GM19397 (cell line): ENCODE measurements around the gene GID8.
A peak's percentile ranks its signal among the peaks of the same experiment; 100 is the strongest.

Source experiments
- ATAC-seq: cut with Tn5 transposase; IDR thresholded peaks from one replicate; pipeline ENCODE4 v1.9.1; 2021; ENCODE audit warnings: mild to moderate bottlenecking, moderate library complexity; ENCODE audit not compliant: unreplicated experiment

The GID8 gene

GRCh38 chr20:62938105-62938888 is at the start of gene GID8:
TSS of gene GID8 (plus strand) at chr20:62938147. CDS start at chr20:62941503, 3,356 bp downstream.
- ATAC-seq, result peak; percentile 40

DNA sequence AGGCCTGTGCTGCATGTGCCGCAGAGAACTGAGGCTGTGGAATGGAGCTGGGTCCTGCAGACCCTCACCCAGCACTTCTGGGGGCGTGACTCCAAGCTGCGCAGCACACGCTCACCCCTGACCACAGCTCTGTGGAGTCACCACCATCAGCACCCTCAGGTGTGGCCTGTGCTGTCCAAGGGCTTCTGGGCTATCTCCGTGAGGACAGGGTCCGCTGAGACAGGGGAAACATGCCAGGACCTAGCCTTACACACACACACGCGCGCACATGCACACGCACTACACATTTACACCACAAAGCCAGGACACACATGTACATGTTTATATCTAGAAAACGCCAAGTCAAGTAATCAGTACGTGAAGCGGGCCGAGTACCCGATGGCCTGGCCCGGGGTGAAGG is 49.5 kb upstream of the GID8 start:
- no peak for ATAC-seq

- ATAC-seq, result no peak
Measured at GRCh38 chr20:62888910-62889309, 49.0 kb upstream of the GID8 start.

- no peak for ATAC-seq
Measured at GRCh38 chr20:62889411-62889810, 48.5 kb upstream of the GID8 start.

DNA sequence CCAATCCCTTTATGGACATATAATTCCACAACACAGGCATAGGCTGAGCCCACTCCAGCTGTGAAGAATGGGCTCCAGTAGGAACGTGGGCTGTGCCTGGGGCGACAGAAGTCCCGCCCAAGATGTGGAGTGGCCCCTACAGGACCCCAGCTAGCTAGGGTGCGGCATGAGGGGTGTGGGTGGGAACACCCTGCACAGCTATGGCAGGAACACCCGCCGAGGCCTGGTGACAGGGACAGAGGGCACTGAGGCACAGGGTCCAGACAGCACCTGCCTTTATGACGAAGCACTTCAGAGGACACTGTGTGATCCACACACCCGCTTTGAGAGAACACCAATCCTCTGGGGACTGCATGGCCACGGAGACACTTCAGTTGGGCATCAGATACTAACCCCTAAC is 48.1 kb upstream of the GID8 start:
- ATAC-seq, result no peak

GRCh38 chr20:62890444-62890843 is 47.5 kb upstream of the GID8 start:
- ATAC-seq, result no peak

- ATAC-seq, result no peak
Measured at GRCh38 chr20:62891111-62891510, 46.8 kb upstream of the GID8 start.

DNA sequence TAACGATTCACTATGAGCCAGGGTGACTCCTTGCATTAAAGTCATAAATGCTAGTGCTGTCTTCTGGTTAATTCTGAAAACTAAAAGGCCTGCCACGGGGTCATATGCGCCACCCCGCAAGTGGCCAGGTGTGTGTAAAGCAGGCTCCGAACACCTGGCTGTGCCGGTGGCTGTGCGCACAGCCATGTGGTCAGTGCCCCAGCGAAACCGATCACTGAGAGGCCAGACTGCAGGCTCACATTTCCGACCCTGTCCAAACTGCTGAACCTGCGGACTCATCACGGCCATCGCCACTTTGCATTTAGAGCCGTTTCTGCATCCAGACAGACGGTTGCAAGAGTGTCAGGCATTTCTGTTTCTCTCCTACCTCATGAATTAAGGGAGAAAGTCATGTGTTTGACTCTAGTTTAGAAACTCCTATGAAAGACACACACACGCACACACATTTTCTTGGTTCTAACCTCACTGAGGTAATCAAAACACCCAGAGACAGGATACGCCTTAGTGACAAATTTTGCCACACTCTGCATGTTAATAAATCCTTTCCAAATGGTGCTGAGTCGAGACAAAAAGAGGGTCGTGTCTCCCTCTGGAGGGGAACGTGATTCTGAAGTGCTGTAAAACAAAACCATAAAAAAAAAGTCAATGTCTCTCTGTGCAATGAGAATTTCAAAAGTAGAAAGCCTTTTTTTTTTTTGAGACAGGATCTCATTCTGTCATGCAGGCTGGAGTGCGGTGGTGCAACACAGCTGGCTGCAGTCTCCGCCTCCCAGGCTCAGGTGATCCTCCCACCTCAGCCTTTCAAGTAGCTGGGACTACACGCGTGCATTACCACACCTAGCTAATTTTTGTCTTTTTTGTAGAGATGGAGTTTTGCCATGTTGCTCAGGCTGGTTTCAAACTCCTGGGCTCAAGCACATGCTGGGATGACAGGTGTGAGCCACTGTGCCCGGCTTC is 45.3 kb upstream of the GID8 start:
- no peak for ATAC-seq

DNA sequence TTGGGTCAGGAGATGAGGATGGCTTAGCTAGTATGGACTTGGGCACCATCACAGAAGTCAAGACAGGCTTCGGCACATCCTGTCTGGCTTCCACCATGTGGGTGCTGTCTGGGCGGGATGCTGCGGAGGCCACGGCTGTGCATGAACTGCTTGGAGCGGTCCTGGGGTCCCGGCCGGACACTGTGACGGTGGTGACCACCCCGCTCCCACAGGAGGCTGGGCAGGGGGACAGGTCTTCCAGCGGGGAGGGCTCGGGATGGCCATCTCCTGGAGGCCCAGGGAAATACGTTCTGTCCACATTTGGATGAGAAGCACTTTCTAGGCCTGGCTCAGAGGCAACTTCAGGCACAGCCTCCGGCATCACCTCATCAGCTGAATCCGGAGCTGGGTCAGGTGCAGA is 44.2 kb upstream of the GID8 start:
- ATAC-seq, result no peak

GRCh38 chr20:62894261-62894660 is 43.7 kb upstream of the GID8 start:
- ATAC-seq, result no peak

DNA sequence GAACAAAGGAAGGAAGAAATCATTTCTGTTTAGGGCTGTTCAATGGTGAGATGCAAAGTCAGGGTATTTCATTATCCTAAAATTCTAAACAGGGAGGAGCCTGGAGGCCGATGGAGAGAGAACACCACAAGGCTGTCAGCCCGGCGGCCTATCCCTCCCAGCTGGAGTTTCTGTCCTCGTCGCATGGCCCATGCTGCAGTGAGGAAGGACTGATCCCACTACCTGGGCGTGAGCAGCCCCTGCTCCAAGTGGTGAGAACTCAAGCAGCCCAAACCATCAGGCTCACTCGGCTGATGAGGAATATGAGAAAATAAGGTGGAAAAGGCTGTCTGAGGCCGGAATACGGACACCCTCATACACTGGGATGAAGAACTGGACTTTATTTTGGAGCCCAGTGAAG is 42.4 kb upstream of the GID8 start:
- no peak for ATAC-seq

DNA sequence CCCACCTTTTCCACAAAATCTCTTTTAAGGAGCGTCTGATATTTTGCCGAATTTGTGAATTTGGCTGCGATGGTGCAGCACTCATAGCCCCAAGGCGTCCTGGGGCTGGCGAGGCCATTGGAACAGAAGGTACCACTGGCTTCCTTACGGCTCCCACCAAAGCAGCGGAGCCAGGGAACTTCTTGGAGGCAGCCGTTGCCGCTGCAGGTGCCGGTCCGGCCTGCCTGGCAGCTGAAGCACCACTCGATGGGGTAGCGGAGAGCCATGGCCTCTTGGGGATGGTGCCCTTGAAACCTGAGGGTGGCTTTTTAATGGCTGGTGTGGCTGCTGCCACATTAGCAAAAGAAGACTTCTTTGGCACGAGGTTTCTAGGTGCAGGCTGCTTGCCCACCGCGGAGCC is 41.4 kb upstream of the GID8 start:
- ATAC-seq, result no peak

DNA sequence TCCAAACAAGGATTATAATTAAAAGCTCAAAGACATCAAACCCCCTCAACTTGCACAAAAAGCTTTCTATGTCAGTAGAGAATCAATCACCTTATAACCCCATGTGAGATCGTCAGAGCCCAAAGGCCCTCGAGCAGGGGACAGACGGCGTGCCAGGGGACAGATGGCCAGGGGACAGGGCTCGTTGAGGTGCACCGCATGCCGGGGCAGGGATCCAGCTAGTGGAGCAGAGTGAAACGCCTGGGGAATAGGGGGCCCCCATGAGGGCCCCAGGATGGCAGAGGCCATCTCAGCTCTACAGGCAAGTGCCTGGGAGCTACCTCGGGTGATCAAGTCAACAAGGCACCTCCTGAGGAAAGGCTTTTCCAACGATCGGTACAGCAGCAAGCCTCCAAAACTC is 40.3 kb upstream of the GID8 start:
- no peak for ATAC-seq

GRCh38 chr20:62898093-62898964 is 39.6 kb upstream of the GID8 start:
- ATAC-seq, result no peak

DNA sequence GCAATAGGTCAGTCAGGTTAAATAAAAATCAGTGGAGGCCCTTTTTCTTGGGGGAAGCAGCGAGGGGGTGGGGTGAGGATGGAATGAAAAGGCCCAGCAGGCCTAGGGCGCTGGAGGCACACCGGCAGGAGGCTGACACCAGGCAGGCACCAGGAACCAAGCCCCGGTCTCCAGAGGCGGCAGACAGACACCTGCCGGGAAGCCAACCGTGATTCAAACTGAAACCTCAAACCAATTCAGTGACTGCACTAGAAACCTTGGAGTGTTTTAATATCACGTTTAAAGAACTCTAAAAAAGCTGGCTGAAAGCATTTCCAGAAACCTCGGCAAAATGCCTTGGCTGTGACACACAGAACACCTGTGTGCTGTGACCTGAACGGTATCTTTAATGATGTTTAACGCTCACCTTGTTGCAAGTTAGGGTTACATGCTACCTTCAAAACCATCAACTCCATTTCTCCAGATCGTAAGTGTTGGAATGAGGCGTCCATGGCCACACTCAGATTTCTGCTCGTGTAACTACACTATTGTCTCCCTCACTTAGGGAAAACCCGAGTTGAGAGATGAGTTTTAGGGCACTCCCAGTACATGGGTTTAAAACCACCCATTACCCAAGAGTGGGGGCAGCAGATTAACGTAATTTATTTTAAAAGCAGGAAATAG is 38.8 kb upstream of the GID8 start:
- ATAC-seq, result no peak

DNA sequence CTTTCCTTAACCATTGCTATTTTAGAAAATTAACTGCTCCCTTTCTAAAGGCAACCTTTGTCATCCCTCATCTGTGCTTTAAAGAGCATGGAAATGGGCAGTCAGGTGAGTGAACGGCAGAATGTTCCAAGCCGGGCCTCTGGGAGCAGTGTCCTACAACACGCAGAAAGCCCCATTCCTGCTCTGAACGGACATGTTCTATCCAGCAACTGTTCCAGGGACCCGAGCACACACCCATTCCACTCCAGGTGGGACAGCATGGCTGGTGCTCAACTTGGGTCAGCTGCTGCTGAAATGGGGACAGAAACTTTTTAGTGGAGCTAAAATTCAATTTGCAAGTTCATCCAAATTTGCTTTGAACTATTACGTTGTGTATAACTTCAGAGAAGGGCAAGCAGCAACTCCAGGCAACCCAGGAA is 38.3 kb upstream of the GID8 start:
- ATAC-seq, result no peak

DNA sequence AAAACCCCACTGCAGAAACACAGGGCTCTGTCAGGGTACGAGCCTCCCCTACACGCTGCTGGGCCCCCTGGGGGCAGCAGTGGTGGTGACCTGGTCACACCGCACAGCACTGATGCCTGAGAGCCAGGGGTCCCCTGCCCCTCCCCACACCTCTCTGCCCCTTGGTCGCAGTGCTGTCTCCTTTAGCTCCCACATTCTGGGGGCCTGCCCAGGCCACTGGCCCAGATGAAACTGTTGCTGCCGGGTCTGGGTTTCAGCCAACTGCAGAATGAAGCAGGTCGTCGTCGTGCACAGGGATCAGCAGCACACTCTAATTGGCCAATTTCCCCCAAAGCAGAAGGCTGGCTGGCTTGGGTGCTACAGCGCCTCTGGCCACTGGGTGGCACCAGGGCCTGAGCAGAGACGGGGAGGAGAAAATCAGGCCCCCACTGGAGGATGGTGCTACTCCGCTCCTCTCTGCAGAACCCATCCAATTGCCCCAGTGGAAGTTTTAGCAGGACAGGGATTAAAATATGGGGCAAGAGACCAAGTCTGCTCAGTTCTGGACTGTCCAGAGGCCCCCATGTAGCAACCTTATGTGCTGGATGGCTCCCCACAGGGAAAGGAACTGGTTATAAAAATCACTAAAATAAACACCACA is 37.8 kb upstream of the GID8 start:
- ATAC-seq, result no peak

GRCh38 chr20:62900692-62901584 is 37.0 kb upstream of the GID8 start:
- ATAC-seq, result no peak

DNA sequence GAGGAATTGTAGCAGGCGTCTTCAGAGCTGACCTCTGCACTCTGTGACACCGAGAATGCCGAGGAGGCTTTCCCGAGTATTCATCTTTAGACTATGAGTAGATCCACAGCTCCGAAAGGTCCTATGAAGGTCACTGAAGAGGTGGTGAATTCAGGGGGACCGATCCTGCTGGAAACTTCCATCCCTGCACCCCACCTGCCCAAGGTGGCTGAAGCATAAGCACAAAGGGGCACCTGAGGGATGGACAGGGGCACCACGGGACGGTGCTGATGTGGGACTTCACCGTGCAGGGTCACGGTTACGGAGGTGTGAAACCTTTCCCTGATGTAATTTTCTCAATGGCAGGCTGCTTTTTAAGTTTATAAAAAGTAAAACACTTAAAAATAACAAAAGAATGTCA is 36.1 kb upstream of the GID8 start:
- ATAC-seq, result no peak
